Breast epithelium (tissue), 4 donors: ENCODE results near the gene KRT78. TPM values are rescaled to one million over a fixed set of nuclear protein-coding genes. Genes with fewer than 3 reads are reported as not detected.

Experiments used
- DNase-seq, 2 donors: peaks; one replicate each; pipeline ENCODE4 v3.0.0-alpha.2; 2019; ENCODE audit warnings: low spot score in 2 of 2
- H3K27ac ChIP-seq, 2 donors: fragments of 200-600 bp; sonication (generic) in 1 of 2; one replicate each; pipeline ENCODE4 v1.5.1; 2016 to 2019; ENCODE audit warnings: mild to moderate bottlenecking in 1 of 2
- H3K27me3 ChIP-seq, 2 donors: fragments of 200-600 bp; sonication (generic) in 1 of 2; one replicate each; pipeline versions ENCODE4 v1.5.1 to v1.6.0; 2017 to 2019; ENCODE audit warnings: control low read depth in 1 of 2, mild to moderate bottlenecking in 1 of 2
- H3K36me3 ChIP-seq: fragments of 200-600 bp; one replicate; pipeline ENCODE4 v1.5.1; 2019
- H3K4me1 ChIP-seq, 2 donors: fragments of 200-600 bp; sonication (generic); one replicate each; pipeline ENCODE4 v1.5.1; 2016 to 2019; ENCODE audit warnings: control low read depth in 1 of 2
- H3K4me3 ChIP-seq, 3 donors: fragments of 200-600 bp; sonication (generic); 1 replicate in 2 of 3; 2 replicates in 1 of 3; pipeline ENCODE4 v1.5.1; 2016 to 2019; ENCODE audit warnings: mild to moderate bottlenecking in 3 of 3, moderate library complexity in 2 of 3
- H3K9me3 ChIP-seq, 2 donors: fragments of 200-600 bp; sonication (generic) in 1 of 2; one replicate each; pipeline ENCODE4 v1.5.1; 2016 to 2019; ENCODE audit warnings: control low read depth in 1 of 2
- POLR2A ChIP-seq: fragments of 450-650 bp; IDR thresholded peaks from one replicate; pipeline ENCODE4 v1.6.1; 2016; ENCODE audit warnings: antibody characterized with exemption, mild to moderate bottlenecking, moderate library complexity
- POLR2AphosphoS5 ChIP-seq, 3 donors: sonication (generic); formaldehyde crosslinking; IDR thresholded peaks; one replicate each; pipeline ENCODE4 v1.6.1; 2017; ENCODE audit warnings: antibody characterized with exemption in 3 of 3
- intact Hi-C: fragments of 100-400 bp; cut with DNase I; formaldehyde crosslinking; loops from one replicate; pipeline ENCODE4 v1.15.1; 2023; ENCODE audit warnings: low total_unique reads
- total RNA-seq, 3 donors: library from RNA; depleted of rRNA; stranded (reverse); fragments of >200 nt; gene quantifications; one replicate each; pipeline ENCODE4 v1.1.0, GENCODE V29; 2016
- TF ChIP-seq, protein P1 (sequence below), 3 donors: fragments of 450-650 bp; IDR thresholded peaks; one replicate each; pipeline ENCODE4 v1.5.1; 2016 to 2017; ENCODE audit warnings: antibody characterized with exemption in 3 of 3, mild to moderate bottlenecking in 3 of 3, moderate library complexity in 3 of 3

KRT78 gene
- total RNA-seq, 3 donors from 2014 or later, result 2.0 TPM; not detected in 2

DNA sequence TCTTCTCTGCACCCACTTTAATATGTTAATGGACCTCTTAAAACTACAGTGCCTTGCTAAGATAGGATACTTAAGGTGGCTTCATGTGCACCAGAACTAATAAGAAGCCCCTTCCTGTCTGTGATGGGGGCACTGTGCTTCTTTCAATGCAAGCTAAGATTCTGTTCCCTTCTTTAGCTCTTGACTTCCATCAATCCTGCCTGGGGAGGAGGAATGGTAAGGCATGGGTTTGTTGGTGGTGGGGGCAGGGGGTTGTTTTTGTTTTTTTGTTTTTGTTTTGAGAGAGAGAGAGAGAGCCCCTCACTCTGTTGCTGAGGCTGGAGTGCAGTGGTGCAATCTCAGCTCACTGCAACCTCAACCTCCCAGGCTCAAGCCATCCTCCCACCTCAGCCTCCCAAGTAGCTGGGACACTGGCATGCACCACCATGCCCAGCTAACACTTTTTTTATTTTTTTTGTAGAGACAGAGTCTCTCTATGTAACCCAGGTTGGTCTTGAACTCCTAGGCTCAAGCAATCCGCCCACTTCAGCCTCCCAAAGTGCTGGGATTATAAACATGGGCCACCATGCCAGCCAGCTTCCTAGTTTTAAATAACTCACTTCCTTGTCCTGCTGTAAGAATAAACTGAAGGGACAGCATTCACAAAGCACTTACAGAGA is 48.4 kb downstream of the KRT78 start:
- intact Hi-C loops, result no loop called here
- no peak overlapping the region for H3K27ac ChIP-seq

DNA sequence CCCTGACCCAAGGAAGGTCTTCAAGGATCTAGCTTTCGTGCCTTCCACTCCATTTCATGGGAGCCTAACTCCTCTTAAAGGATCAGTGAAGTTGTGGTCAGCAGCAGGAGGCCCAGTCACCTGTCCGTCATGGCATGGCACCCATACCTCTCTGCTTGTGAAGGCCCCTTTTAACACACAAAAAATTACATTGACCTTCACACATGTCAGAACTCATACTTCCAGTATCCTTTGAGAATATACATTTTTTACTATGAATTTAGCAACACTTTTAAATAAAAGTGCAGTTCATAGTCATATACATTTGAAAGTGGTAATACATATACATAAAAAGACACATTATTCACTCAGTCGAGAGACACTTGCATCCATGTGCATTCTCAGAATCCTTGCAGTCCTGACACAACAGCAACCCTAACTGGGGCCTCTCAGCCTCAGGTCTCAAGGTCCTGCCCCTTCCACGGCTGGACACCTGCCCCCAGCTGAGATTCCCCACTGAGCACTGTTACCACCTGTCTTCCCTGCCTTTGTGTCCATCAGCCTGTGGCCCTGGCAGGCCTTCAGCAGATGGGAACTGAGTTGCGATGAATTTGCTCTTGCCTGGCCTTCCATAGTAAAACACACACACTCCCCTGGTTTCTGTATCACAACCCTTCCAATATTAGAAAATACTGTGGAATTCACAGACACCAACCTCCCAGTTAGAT is 49.1 kb downstream of the KRT78 start:
- Histone ChIP-seq H3K27ac (no peak overlapping the region), H3K9me3 (no peaks in the 10 kb centered on the region), H3K4me1 (no peaks in the 10 kb centered on the region), H3K4me3 (no peak overlapping the region), H3K36me3 (no peaks in the 10 kb centered on the region), H3K27me3 (no peaks in the 10 kb centered on the region)
- intact Hi-C loops, result loop anchor here (10.0 kb wide), 1 partner anchor 45 kb away; the partner anchor contains the start of gene KRT78
- TF ChIP-seq POLR2A (no peak), POLR2AphosphoS5 (IDR thresholded peaks at IDR 0.05) (no peak)
- TF ChIP-seq, protein P1, sequence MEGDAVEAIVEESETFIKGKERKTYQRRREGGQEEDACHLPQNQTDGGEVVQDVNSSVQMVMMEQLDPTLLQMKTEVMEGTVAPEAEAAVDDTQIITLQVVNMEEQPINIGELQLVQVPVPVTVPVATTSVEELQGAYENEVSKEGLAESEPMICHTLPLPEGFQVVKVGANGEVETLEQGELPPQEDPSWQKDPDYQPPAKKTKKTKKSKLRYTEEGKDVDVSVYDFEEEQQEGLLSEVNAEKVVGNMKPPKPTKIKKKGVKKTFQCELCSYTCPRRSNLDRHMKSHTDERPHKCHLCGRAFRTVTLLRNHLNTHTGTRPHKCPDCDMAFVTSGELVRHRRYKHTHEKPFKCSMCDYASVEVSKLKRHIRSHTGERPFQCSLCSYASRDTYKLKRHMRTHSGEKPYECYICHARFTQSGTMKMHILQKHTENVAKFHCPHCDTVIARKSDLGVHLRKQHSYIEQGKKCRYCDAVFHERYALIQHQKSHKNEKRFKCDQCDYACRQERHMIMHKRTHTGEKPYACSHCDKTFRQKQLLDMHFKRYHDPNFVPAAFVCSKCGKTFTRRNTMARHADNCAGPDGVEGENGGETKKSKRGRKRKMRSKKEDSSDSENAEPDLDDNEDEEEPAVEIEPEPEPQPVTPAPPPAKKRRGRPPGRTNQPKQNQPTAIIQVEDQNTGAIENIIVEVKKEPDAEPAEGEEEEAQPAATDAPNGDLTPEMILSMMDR (IDR thresholded peaks at IDR 0.05), result no peak
- DNase-seq, result no peak

More for the DNA sequence above, 48.4 kb downstream of the KRT78 start:
- Histone ChIP-seq H3K9me3 (no peaks in the 10 kb centered on the region), H3K27me3 (no peaks in the 10 kb centered on the region), H3K4me1 (no peaks in the 10 kb centered on the region), H3K36me3 (no peaks in the 10 kb centered on the region), H3K4me3 (no peak overlapping the region)
- DNase-seq, result no peak
- no peak for TF ChIP-seq POLR2A
- TF ChIP-seq POLR2AphosphoS5 (IDR thresholded peaks at IDR 0.05), result no peak
- TF ChIP-seq, protein P1 (IDR thresholded peaks at IDR 0.05), result no peak

DNA sequence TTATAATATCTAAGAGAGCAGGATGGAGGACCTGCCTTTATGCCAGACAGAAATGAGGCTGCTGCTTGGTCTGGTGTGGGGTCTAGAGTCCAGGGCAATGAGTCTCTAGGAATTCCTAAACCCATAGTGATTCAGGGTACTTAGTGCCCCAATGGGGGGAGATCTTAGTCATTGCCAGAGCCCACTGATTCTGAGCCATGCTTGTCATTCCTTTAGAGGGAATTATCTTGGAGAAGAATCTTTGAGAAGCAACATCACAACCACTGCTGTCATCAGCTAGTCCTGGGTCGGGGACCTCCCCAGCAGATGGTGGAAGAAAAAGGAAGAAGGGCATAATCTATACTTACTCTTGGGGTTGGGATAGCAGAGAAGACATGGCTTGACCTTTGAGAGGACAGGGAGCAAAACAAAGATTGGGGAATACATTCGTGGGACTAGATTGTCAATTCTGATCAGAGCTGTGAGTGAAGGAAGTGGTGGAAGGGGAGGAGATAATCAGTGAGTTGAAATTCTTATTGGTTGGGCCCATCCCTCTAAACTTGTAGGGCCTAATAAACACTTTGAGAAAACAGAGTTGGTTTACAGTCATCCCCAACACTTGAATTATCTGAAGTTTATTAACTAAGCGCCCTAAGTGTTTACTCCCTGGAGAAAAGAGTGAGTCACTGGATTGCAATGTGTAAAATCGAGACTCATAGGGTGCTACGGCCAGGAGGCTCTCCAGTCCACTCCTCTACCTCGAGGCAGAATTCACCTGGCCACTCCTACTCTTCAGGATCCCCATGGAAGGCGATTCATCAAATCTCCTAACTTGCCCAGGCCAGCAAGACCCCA is 49.9 kb downstream of the KRT78 start:
- Histone ChIP-seq H3K27me3 (no peaks in the 10 kb centered on the region), H3K36me3 (no peaks in the 10 kb centered on the region), H3K27ac (no peak overlapping the region), H3K4me1 (no peaks in the 10 kb centered on the region), H3K4me3 (no peak overlapping the region), H3K9me3 (no peaks in the 10 kb centered on the region)
- intact Hi-C loops, result loop anchor here (10.0 kb wide), 1 partner anchor 46 kb away; the partner anchor contains the start of gene KRT78
- TF ChIP-seq POLR2AphosphoS5 (IDR thresholded peaks at IDR 0.05), result no peak
- TF ChIP-seq, protein P1 (IDR thresholded peaks at IDR 0.05), result no peak
- TF ChIP-seq POLR2A, result no peak
- no peak for DNase-seq

DNA sequence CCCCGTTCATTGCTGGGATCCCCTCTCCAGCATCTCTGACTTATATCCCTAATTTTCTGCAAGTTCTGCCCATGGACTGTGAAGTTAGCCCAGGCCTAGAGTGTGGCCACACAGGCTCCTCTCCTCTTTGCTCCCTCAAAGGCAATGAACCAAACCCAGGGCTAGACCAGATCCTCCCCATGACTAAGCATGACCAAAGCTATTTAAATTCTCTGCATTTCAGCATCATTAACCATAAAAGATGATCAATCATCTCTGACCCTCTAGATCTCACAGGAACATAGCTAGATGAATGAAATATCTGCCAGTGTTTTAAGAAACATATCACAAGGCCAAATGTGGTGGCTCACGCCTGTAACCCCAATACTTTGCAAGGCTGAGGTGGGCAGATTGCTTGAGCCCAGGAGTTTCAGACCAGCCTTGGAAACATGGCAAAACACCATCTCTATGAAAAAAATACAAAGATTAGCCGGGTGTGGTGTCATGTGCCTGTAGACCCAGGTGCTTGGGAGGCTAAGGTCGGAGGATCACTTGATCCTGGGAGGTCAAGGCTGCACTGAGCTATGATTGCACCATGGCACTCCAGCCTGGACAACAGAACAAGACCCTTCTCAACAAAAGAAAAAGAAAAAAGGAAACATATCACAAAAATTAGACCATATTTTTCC is 50.7 kb downstream of the KRT78 start:
- no peaks in the 10 kb centered on the region for H3K4me1 ChIP-seq
- H3K27me3 ChIP-seq, result no peaks in the 10 kb centered on the region
- H3K27ac ChIP-seq, result no peak overlapping the region
- H3K36me3 ChIP-seq, result no peaks in the 10 kb centered on the region
- H3K4me3 ChIP-seq, result no peak overlapping the region
- intact Hi-C loops, result loop anchor here (10.0 kb wide), 1 partner anchor 47 kb away; the partner anchor contains the start of gene KRT78
- DNase-seq, result no peak
- no peaks in the 10 kb centered on the region for H3K9me3 ChIP-seq
- TF ChIP-seq POLR2A, result no peak
- TF ChIP-seq, protein P1 (IDR thresholded peaks at IDR 0.05), result no peak
- TF ChIP-seq POLR2AphosphoS5 (IDR thresholded peaks at IDR 0.05), result no peak
